Type B pancreatic cell (in vitro differentiated cells): ENCODE measurements around the gene NEURL3. TPM values are rescaled to one million over a fixed set of nuclear protein-coding genes. Genes with fewer than 3 reads are reported as not detected.
A peak's percentile ranks its signal among the peaks of the same experiment; 100 is the strongest.
"Not testable (repeated sequence)": the region's sequence is repeated elsewhere in the genome, so short reads cannot be mapped to it uniquely, and the experiment has no call there.

Source experiments
- DNase-seq: peaks from one replicate; pipeline ENCODE4 v3.0.0; 2021; ENCODE audit warnings: mixed read lengths; ENCODE audit not compliant: unreplicated experiment; ENCODE audit errors: extremely low spot score
- H3K27ac Mint-ChIP-seq: 2 replicates; pipeline ENCODE4 v1.8.0; 2021; ENCODE audit warnings: mild to moderate bottlenecking, mixed read lengths
- H3K27me3 Mint-ChIP-seq: 2 replicates; pipeline ENCODE4 v1.8.0; 2021; ENCODE audit warnings: mixed read lengths
- H3K36me3 Mint-ChIP-seq: 2 replicates; pipeline ENCODE4 v1.8.0; 2021; ENCODE audit warnings: mixed read lengths
- H3K4me1 Mint-ChIP-seq: one replicate; pipeline ENCODE4 v1.8.0; 2021; ENCODE audit warnings: mixed read lengths; ENCODE audit not compliant: unreplicated experiment
- H3K4me3 Mint-ChIP-seq: 2 replicates; pipeline ENCODE4 v1.8.0; 2021; ENCODE audit warnings: mild to moderate bottlenecking, mixed read lengths
- H3K9me3 Mint-ChIP-seq: 2 replicates; pipeline ENCODE4 v1.8.0; 2021; ENCODE audit warnings: mixed read lengths
- CTCF ChIP-seq: fragments of 200-600 bp; sonication (generic); conservative IDR thresholded peaks from 2 replicates; pipeline ENCODE4 v1.5.0; 2021; ENCODE audit warnings: antibody characterized with exemption, mild to moderate bottlenecking
- total RNA-seq: library from RNA; stranded (reverse); gene quantifications from 2 replicates; pipeline ENCODE4 v1.2.1, GENCODE V29; 2021; ENCODE audit warnings: low replicate concordance

NEURL3 gene
- total RNA-seq, 1 donor from 2014 or later, result 1.1 TPM

- H3K27me3 Mint-ChIP-seq, result peaks cover 8% of the 10 kb centered on the region
Observed at GRCh38 chr2:96499061-96499960, 5.8 kb downstream of the NEURL3 start.

GRCh38 chr2:96498611-96499010 is 6.5 kb downstream of the NEURL3 start:
- H3K27ac Mint-ChIP-seq, H3K4me1 Mint-ChIP-seq, H3K36me3 Mint-ChIP-seq, H3K4me3 Mint-ChIP-seq, DNase-seq, H3K9me3 Mint-ChIP-seq: not testable (repeated sequence)
- peaks cover 10% of the 10 kb centered on the region for H3K27me3 Mint-ChIP-seq

More at GRCh38 chr2:96499061-96499960, 5.8 kb downstream of the NEURL3 start:
- Mint-ChIP-seq H3K36me3 (no peaks in the 10 kb centered on the region), H3K4me3 (no peak overlapping the region), H3K4me1 (no peaks in the 10 kb centered on the region), H3K27ac (no peak overlapping the region), H3K9me3 (no peaks in the 10 kb centered on the region)
- no peak for TF ChIP-seq CTCF
- DNase-seq, result no peak

- Mint-ChIP-seq H3K4me1 (no peaks in the 10 kb centered on the region), H3K27me3 (peaks cover 13% of the 10 kb centered on the region), H3K36me3 (no peaks in the 10 kb centered on the region), H3K27ac (no peak overlapping the region), H3K9me3 (no peaks in the 10 kb centered on the region), H3K4me3 (no peak overlapping the region)
- no peak for TF ChIP-seq CTCF
- no peak for DNase-seq
Observed at GRCh38 chr2:96498021-96498431, 7.1 kb downstream of the NEURL3 start.

- DNase-seq, result no peak
- Mint-ChIP-seq H3K4me3 (no peak overlapping the region), H3K27me3 (peaks cover 13% of the 10 kb centered on the region), H3K4me1 (no peaks in the 10 kb centered on the region), H3K27ac (peak overlapping the region; percentile 14), H3K9me3 (no peaks in the 10 kb centered on the region), H3K36me3 (no peaks in the 10 kb centered on the region)
- TF ChIP-seq CTCF, result no peak
Observed at GRCh38 chr2:96495982-96496629, 9.1 kb downstream of the NEURL3 start.

GRCh38 chr2:96494188-96494587 is 11.0 kb downstream of the NEURL3 start:
- TF ChIP-seq CTCF, result no peak
- no peaks in the 10 kb centered on the region for H3K4me1 Mint-ChIP-seq
- no peak overlapping the region for H3K27ac Mint-ChIP-seq
- H3K9me3 Mint-ChIP-seq, result no peaks in the 10 kb centered on the region
- H3K4me3 Mint-ChIP-seq, result no peak overlapping the region
- no peaks in the 10 kb centered on the region for H3K36me3 Mint-ChIP-seq
- H3K27me3 Mint-ChIP-seq, result peaks cover 9% of the 10 kb centered on the region
- DNase-seq, result no peak

GRCh38 chr2:96493072-96493471 is 12.1 kb downstream of the NEURL3 start:
- no peak overlapping the region for H3K4me3 Mint-ChIP-seq
- no peaks in the 10 kb centered on the region for H3K4me1 Mint-ChIP-seq

More at GRCh38 chr2:96493072-96493471, 12.1 kb downstream of the NEURL3 start:
- no peaks in the 10 kb centered on the region for H3K36me3 Mint-ChIP-seq
- no peak overlapping the region for H3K27ac Mint-ChIP-seq
- H3K27me3 Mint-ChIP-seq, result peaks cover 6% of the 10 kb centered on the region
- H3K9me3 Mint-ChIP-seq, result no peaks in the 10 kb centered on the region
- no peak for DNase-seq
- no peak for TF ChIP-seq CTCF
